Kidney capillary endothelial cell (primary cell): ENCODE data around the gene CSNK1E.

ENCODE experiments used
- DNase-seq: peaks from one replicate; pipeline ENCODE4 v3.0.0-alpha.2; 2018; ENCODE audit warnings: low spot score

CSNK1E gene

GRCh38 chr22:38327805-38328204 lies 10.6 kb upstream of the CSNK1E start:
- DNase-seq, result peak; percentile 78

- no peak for DNase-seq
Observed at GRCh38 chr22:38327396-38327795, 10.2 kb upstream of the CSNK1E start.

- no peak for DNase-seq
Observed at GRCh38 chr22:38325587-38325986, 8.4 kb upstream of the CSNK1E start.

- DNase-seq, result no peak
Observed at GRCh38 chr22:38320605-38321402, 3.6 kb upstream of the CSNK1E start.

DNA sequence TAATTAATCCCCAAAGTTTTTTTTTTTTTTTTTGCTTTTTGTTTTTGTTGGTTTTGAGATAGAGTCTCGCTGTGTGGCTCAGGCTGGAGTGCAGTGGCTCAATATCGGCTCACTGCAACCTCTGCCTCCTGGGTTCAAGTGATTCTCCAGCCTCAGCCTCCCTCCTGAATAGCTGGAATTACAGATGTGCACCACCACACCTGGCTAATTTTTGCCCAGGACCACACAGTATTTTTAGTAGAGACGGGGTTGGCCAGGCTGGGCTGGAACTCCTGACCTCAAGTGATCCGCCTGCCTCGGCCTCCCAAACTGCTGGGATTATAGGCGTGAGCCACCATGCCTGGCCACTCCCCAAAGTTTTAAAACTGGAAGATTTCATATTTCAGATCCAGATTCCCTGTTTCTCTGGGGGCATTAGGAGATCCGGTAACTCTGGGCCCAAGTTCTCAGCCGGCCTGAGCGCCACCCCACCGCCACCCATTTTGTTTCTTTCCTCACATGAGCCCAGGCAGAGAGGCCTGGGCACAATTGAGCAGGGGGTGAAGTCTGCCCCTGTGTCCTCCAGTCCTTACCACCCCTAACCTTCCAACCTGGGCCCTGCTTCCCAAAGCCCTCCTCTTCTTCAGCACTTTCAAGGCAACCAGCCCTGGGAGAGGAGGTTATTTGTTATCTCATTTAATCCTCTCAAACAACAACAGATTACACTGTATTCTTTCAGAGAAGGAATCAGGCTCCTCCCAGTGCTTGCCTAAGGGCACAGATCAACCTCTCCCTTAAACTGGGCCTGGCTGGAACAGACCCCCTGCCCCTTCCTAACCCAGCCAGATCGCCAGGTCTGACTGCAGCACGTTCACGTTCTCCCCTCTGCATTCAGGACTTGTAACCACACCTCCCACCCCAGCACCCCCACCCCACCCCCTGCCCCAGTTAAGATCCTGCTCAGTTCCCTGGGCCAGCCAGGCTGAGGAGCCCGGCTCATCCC lies 1.9 kb upstream of the CSNK1E start:
- no peak for DNase-seq

GRCh38 chr22:38317995-38318715 lies 922 bp upstream of the CSNK1E start:
- peak; percentile 95 for DNase-seq

- peak; percentile 36 for DNase-seq
Observed at GRCh38 chr22:38316364-38317121, 690 bp downstream of the CSNK1E start.

- no peak for DNase-seq
Observed at GRCh38 chr22:38315823-38316363, 1.3 kb downstream of the CSNK1E start.

DNA sequence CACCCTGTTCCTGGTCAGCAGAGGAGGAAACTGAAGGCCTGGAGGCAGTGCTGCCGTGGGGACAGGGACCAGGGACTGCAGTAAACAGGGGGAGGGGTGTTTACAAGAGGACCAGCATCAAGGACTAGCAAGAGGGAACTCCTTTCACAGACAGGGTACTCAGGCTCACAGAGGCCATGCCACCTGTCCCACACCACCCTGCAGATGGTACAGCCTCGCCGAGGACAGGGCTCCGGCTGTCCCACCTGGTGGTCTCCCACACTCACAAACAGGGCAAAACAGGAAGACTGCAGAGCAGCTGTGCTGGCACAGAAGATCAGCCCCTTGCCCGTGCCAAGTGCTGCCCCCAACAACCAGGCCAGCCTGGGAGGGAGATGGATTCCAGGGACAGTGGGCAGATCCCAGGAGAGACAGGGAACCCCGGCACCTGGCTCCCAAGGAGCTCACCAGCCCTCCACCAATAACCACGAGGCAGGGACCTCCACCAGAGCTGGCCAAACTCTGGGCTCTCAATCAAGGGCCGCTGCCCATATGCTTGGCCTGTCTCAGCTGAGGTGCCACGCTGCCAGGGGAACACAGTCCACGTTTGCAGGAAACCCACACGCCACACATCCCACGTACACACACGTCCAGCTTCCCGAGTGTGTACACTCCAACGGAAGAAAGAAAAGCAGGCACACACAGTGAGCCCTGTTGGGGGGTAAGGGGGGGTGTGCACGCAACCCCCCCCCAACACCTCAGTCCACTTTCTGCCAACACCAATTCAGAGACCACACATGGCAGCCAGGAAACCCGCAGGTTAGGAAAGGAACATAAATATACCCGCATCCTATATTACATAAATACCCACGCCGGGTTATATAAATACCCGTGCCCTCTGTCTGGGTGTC lies 2.1 kb downstream of the CSNK1E start:
- peak; percentile 15 for DNase-seq

GRCh38 chr22:38314051-38314932 lies 2.9 kb downstream of the CSNK1E start:
- DNase-seq, result peak; percentile 17

GRCh38 chr22:38313384-38313955 lies 3.8 kb downstream of the CSNK1E start:
- DNase-seq, result peak; percentile 83

- DNase-seq, result no peak
Observed at GRCh38 chr22:38312261-38312800, 4.9 kb downstream of the CSNK1E start.

DNA sequence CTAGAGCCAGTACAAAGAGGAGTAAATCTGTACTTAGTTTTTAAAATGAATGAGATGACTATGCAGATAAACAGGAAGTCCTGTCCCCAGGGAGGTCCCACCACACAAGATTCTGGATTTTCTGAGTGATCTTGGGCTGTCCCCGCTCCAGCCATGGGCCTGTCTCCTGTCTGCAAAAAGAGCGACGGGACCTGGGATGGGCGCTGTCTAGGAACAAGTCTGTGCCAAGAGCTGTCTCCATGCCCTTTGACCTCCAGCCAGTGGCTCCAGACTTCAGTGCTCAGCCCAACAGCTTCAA lies 6.0 kb downstream of the CSNK1E start:
- DNase-seq, result peak; percentile 27

DNA sequence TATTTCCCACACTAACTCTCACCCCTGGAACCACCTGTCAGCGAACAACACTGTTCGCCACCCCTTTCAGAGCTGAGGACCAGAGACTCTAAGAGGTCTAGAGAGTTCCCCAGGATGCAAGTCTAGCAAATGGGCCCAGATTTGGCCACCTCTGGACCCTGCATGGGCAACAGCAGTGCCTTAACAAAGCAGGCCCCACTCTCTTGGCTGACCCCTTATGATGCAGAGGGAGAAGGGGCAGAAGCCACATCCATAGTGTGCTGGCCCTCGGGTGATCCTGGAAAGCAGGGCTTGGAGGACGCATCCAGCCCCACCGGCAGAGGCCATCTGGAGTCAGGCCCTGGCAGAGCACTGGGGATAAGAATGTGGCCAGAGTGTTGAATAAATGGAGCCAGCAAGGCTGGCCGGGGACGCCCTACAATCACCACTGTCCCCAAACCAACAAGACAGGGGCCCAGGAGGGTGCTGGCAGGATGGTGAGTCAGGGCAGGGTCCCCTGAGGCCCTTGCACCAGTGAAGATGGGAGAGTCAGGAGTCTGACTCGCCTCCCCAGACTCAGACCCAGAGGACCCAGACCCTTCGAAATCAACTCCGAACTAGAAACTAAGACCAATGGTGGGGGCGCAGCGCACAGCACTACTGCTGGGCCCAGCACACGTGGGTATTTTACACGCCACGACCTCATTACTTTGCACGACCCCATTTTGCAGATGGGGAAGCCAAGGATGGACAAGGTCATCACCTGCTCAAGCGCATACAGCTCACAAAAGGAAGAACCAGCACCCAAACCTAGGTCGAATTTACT lies 6.5 kb downstream of the CSNK1E start:
- no peak for DNase-seq

DNA sequence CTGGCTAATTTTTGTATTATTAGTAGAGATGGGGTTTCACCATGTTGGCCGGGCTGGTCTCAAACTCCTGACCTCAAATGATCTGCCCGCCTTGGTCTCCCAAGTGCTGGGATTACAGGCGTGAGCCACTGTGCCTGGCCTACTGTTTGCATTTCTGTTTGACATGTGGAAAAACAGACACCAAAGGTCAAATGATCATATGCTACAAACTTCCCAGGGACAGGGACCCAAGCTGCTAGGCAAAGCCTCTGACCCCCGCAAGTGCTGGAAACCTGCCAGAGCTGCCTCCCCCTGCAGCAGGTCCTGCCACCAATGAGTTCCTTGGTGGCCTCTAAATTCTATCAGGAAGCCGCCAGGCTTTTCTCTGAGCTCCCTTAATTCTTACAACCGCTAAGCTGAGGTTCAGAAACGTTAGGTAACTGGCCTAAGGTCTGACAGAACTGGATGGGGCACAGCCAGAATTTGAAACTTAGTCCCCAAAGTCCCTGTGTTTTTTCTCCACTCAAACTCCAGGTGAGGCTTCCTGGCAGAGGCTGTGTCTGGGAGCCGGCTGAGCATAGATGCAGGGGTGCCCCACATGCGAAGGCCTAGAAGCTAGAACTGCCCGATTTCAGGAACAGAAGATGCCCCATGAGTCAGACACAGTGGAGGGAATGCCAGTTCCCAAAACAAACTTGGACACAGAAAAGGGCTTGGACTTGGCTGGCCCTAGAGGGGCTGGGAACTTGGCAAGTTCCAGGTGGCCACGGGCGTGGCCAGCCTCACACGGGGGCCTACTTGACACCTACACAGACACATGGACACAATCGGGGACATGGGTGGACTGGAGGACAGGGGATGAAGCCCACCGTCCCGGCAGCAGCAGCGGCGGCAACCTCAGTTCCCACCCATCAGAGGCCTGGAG lies 7.4 kb downstream of the CSNK1E start:
- no peak for DNase-seq

DNA sequence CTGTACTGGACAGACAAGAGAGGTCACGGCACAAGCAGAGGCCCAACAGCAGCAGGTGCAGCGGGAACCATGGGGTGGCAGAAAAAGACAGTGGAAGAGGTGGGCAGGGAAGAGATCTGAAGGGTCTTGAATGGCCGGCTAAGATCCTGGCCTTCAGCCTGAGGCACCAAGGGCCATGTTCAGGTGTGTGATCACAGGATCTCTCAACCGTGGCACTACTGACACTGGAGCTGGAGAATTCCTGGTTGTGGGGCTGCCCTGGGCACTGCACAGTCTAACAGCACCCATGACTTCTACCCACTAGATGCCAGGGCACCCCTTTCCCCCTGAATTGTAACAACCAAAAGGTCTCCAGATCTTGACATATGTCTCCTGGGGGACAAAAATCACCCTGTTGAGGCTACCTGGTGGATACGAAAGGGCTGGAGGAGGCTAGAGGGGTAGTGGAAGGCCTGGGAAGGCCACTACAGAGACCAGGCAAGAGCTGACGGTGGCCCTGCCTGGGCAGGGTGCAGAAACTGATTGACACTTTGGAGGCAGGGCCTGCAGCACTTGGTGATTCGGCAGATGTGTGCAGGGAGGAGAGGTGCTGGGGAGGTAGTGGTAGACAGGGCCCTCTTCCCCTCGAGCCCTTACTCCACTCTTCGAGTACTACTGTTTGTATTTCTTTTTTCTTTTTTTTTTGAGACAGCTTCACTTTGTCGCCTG lies 8.3 kb downstream of the CSNK1E start:
- DNase-seq, result no peak
